ENCODE data around the gene OXTR.
A peak's percentile ranks its signal among the peaks of the same experiment; 100 is the strongest.

The OXTR gene

DNA sequence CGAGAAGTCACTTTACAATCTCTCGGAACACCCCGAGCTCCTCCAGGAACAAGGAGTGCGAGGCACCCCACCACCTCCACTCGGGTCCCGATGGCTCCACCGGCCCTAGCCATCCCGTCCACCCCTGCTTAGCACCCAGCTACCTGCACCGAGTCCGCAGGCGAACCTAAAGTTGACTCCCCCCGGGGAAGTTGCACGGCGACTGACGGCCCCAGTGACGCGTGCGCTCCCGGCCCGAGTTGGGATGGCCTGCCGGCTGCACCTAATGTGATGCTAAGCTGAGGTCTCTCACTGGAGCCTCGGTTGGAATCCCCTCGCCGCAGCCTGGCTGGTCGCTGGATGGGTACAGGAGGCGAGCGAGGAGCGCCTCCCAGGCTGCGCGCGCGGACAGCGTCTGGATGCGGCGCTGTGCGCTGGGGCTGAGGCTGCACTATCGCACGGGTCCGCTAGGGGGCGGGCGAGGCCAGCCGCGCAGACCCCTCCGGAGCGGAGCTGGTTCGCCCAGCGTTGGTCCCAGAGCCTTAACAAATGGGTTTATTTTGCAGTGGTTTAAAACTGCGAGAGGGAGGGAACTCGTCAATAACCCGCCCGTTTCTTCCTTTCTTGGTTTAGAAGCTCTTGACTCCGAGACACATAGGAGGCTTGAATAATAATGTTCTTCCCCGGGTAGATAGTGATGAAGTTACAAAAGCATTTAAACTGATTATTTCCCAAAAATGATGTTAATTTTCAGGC, at the start of gene OXTR:
OXTR (minus strand) TSS at position 526 of the 735 bp plus-strand sequence. CDS start 1,426 bp downstream, outside the sequence.
- peak; percentile 95 for DNase-seq (ENCODE audit: low spot score)

DNA sequence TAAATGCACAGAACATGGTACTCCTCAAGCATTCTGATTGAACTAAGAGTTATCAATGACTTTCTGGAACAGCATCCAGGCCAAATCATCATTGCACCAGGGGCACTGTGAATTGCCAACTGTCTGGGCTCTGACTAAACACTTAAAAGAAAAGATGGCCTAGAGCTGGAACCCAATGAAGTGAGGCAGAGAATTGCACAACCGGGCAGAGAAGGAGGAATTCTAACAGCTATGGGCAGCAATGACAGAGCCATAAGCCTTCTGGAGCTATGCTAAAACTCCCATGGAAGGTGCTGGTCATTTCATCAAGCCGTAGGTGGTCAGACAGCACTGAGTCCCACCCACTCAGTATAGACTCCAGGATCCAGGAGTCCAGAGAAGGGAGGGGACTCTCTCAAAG, 48.1 kb upstream of the OXTR start:
- DNase-seq (ENCODE audit: low spot score) = peak; percentile 23

DNA sequence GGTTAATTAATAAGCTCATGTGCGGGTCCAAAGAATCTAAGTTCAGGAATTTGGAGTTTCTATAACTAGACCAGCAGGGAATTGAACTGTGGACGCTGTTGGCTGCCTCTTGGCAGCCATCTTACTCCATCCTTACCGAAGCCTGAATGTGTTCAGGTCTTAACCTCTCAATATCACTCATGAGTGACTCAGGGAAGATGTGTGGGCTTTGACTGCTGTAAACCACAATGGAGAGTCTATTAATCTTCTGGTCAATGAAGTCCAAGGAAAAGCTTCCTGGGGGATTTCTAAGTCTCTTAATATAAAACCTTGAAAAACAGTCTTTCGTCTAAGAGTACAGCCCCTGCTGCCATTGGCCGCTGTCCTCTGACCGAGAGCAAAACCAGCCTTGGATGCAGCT, 46.7 kb upstream of the OXTR start:
- DNase-seq (ENCODE audit: low spot score) = no peak

DNA sequence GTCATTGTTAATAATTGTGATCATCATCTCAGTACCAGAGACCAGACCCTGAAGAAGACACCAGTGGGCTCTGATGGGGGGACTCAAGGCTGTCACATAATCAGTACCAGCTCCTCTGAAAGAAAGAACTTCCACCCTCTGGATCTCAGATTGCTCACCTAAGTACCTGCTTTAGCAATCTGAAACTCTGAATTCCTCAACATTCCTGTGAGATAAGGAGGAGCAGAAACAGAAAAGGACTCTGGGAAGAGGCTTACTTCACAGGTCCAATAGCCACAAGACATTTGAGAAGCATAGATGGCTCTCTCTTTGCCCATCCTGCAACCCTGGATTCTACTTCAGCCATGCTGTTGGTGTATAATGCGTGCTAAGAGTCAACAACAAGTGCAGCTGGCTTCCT, 44.0 kb upstream of the OXTR start:
- DNase-seq (ENCODE audit: low spot score) = no peak

DNA sequence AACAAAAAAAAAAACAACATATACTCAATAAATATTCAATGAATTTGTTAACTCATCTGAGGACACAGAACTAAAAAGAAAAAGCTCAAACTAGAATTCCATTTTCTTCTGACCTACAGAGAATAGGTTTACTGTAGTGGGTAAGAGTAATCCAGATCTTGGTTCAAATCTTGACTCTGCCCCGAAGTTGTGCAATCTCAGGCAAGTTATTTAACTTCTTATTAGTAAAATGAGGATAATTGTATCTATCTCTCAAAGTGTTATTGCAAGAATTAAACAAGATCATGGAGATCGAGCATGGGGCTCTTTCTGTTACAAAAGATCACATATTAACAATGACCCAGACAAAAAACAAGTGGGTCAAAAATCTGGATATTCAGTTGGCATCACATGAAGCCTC, 41.1 kb upstream of the OXTR start:
- DNase-seq (ENCODE audit: low spot score) = no peak

DNA sequence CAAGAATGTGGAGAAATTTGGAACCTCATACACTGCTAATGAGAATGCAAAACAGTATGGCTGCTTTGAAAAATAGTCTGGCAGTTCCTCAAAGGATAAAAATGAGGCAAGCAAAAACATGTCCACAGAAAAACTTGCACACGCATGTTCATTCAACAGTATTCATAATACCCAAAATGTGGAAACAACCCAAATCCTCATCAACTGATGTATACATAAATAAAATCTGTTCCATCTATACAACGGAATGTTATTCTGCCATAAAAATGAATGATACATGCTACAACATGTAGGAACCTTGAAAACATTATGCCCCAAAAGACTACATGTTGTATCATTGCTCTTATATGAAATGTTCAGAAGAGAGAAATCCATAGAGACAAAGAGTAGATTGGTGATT, 36.4 kb upstream of the OXTR start:
- DNase-seq (ENCODE audit: low spot score) = no peak

DNA sequence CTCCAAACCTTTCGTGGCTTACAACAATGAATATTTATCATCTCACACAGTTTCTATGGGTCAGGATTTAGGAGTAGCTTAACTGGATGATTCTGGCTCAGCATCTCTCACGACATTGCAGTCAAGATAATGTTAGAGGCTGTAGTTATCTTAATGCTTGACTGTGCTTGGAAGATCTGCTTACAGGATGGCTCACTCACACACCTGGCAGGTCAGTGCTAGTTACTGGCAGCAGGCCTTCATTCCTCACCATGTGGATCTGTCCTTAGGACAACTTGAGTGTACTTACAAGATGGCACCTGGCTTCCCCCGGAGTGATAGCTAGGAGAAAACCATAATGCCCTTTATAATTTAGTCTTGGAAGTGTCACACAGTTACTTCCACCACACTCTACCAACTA, 32.8 kb upstream of the OXTR start:
- DNase-seq (ENCODE audit: low spot score) = no peak

DNA sequence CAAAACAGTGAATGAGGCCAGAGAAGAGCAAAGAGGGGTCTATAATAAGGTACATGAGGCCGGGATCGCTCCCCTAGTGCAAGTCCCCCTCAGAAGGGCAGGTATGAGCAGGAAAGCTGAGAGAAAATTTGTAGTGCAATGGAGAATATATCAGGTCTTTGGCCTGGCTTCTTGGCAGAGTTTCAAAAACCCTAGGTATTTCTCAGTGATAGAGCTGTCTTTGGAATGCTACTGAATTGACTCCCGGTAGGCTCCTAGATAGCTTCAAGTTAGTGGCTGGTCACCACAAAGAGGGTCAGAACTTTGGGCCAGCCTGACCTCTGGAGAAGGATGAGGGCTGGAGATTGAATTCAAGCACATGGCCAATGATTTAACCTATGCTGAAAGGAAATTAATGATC, 30.6 kb upstream of the OXTR start:
- peak; percentile 1 for DNase-seq (ENCODE audit: low spot score)

DNA sequence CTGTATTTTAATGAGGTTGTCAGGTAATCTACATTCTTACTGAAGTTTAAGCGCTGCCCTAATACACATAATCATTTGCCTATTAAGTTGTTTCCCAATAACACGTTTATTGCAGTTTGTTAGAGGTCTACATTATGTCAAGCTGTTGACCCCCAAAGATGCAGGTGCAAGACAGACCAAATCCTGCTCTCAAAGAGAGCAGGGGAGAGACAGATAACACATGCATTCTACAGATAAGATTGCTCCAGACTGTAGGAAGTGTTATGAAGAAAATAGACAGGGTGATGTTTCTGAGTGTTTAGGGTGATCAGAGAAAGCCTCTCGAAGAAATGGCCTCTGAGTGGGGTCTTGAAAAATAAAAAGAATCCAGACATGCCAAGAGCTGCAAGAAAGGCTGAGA, 24.8 kb upstream of the OXTR start:
- no peak for DNase-seq (ENCODE audit: low spot score)

DNA sequence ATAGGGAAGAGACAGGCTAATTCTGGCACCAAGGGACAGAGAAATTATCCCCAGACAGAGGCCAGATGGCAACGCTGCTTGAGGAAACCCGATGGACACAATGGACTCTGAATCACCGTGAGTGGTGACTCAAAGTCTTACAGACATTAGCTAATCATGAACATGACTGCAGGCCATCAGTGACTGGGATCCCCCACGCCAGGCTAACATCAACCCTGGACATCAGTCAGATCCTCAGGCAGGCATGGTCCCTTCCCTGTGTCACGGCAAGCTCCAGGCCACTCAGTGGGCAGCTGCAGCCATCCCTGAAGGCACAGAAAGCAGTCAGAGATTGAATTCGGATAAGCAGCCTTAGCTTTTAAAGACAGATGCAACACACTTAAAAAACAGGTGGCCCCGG, 23.8 kb upstream of the OXTR start:
- DNase-seq (ENCODE audit: low spot score) = peak; percentile 89

DNA sequence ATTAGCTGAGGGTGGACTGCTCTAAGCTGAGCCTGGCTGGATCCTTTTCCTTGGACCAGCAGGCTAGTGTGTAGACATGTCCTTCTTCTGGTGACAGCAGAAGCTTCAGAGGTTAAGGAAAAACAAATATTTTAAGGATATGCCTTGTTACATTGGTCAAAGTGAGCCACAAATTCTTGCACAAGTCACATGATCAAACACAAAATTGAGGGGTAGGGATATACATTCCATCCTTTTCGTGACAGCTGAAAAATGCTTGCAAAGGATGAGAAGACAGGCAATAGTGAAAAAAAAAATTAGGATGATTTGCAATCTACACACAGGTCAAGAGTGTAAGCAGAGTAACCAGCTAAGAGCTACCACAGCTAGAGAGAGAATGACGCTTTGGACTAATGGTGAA, 21.1 kb upstream of the OXTR start:
- DNase-seq (ENCODE audit: low spot score) = no peak

DNA sequence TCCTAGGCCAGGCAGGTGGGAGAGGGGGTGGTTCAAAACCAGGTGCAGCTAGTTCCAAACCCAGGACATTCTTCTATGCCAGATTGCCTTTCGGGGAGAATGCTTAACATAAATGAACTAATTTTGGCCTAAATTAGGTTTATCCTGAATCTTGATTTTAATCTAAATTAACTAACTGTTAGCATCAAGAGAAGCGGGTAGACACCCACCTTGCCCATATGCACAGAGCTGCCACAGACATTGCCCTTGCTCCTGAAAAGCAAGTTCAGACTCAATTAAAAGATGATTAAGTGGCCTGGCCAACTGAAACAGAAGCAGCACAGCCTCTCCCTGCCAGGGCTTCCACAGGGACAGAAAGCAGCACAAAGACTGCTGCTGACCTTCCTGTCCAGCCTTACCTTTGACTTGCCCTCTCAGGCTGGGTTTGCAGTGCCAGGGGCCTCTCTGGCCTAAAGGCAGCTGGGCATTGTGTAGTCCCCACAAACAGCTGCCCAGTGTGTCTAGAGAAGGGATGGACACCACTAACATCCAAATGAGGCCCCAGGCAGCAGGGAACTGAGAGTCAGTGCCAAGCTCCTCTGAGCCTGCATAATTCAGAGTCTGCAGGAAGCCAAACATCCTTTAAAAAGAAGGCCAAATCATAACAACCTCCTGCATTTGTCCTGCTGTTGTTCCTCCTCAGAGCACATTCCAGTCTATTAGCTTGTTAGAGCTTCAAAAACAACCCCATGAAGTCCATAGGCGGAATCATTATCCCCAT, 15.4 kb upstream of the OXTR start:
- peak; percentile 26 for DNase-seq (ENCODE audit: low spot score)

DNA sequence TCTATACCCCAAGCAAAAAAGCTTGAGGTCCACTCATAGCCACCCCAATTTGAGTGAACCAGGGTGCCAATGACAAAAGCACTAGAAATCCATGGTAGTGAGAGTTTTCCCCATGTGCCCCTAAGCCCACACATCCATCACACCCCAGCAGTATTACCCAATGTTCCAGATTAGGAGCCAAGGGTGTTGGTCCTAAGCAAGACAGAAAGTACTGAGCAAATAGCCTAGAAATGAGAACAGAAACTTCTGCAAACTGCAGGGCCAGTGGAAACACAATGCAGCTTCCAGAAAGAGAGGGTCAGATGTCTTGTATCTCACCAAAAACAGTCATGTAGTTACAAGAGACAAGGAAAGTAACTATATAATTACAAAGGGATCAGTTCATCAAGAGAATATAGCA, 10.9 kb upstream of the OXTR start:
- DNase-seq (ENCODE audit: low spot score) = no peak

DNA sequence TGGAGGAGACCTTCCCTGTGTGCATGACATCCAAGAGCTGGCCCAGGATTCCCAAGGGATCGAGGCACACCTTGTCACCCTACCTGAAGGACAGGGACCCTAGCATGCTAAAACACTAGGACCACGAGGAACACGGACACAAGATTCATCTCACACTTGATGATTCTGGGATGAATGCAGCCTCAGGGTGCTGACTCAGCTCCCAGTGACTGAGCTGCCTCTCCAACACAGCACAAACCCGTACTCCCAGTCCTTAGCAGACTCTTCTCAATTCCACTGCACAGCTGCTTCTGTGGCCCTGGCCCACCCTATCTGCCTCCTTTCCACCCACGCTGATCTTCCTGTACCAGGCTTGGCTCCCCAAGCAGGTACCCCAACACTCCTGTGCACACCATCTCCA, 9.1 kb upstream of the OXTR start:
- no peak for DNase-seq (ENCODE audit: low spot score)

DNA sequence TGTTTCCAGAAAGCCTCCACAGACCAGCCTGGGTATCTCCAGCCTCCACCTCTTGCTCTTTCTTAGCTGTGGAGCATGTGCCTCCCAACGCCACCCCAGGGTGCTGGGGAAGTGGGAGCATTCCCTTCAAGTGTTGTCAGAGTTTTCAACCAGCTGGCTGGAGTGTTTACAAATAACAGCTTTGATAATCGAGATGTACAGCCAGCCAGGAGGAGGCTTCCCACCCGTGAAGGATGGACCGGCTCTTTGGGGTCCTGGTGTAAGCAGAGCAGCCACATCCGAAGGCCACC, 8.5 kb upstream of the OXTR start:
- no peak for DNase-seq (ENCODE audit: low spot score)

DNA sequence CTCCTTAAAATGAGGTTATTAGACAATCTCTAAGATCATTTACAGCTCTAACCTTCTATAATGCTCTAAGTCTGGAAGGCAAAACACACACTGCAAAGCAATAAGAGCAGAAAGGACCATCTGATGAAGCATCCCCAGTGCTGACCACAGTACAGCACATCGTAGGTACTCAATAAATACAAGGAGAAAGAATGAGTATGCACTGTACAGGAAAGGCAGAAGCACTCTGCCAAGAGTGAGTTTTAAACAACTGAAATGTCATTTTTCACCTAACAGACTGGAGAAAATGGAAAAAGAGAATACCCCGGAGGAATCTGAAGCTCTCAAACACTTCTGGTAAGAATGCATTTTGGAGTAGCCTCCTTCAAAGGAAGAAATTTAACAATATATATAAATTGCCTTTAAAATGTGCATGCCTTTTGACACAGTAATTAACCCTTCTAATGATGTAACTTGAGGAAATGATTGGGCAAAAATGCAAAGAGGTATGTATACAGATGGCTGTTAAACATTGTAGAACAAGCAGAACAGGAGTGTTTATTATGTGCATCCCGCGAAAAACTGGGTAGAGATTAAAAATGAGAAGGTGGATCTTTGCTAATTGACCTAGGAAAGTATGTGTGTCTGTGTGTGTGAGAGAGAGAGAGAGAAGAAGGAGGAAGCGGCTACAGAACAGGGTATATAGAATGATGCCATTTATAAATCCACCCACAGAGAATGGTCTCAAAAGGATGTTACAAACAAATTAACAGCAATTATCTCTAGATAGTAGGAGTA, 8.0 kb upstream of the OXTR start:
- DNase-seq (ENCODE audit: low spot score) = no peak

DNA sequence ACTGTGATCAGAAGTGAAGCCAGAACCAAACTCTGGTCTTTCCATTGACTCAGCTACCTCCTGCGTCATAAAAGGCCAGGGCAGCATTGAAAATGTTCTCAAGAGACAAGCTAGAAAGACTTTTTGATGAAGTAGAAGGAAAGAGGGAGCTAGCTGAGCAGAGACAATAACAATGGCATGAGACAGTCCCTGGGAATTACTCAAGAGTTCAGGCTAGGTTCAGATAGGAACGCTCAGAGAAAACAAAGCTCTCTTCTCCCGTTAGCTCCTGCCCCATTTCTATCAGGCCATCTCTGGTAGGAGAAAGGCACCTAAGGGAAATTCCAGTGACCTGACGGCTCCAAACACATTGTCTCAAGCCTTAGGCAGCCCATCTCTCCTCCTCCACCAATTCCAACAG, 7.0 kb upstream of the OXTR start:
- peak; percentile 63 for DNase-seq (ENCODE audit: low spot score)

DNA sequence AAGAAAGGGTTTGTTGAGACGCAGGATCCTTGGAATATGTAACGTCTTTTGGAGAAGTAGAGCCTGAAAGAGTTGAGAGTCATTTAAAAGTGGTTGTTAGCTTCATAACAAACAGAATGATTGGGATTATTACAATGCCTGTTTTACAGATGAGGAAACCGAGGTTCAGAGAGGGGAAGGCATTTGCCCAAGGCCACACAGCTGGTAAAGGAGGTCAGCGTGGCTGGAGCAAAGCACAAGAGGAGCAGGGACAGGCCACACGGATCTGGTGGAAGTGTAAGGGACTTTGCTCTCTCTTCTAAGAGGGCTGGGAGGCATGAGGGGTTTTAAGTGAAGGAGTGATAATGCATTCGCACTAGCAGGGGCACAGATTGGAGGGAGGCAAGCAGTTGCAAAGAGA, 6.2 kb upstream of the OXTR start:
- DNase-seq (ENCODE audit: low spot score) = no peak

DNA sequence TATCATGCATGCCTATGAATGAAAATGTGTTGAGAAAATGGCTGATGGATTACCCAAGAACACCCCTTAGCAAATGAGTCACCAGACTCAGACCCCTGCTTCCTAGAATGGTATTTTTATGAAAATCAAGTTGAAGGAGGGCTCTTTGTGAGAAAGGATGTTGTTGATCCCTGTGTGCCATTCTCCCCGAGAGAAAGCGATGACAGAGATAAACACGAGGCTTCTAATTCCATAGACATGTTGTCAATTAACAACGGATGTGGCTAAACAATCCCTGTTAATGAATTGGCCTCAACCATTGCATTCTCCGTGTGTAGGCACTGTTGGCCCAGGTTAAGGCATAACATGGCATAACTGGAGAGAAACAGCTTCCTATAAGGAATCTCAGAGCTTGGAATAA, 5.8 kb upstream of the OXTR start:
- DNase-seq (ENCODE audit: low spot score) = no peak

DNA sequence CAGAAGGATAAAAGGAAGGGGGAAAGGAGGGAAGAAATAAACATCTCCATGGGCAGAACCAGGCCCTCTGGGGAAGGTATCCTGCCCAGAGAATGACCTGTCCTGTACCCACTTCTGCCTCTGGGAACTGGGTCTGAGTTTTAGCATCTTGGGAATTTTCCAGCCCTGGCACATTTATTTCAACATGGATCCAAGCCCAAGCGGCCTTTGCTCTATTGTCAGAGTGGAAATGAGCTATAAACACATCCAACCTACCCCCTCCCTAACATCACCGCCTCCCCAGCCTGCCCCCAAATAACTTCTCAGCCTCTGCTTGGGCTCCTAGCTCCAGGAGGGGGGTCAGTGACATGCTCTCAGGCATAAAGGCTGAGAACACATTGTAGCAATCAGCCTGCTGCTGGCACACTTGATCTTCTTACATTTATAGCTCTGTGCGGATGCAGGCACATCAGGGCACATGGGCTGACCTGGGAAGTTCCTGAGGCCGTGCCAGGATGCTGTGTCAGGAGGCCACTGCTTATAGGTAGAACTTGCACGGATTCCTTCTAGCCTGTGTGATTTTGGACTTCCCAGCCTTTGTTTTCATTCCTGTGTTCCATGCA, 4.6 kb upstream of the OXTR start:
- peak; percentile 8 for DNase-seq (ENCODE audit: low spot score)

DNA sequence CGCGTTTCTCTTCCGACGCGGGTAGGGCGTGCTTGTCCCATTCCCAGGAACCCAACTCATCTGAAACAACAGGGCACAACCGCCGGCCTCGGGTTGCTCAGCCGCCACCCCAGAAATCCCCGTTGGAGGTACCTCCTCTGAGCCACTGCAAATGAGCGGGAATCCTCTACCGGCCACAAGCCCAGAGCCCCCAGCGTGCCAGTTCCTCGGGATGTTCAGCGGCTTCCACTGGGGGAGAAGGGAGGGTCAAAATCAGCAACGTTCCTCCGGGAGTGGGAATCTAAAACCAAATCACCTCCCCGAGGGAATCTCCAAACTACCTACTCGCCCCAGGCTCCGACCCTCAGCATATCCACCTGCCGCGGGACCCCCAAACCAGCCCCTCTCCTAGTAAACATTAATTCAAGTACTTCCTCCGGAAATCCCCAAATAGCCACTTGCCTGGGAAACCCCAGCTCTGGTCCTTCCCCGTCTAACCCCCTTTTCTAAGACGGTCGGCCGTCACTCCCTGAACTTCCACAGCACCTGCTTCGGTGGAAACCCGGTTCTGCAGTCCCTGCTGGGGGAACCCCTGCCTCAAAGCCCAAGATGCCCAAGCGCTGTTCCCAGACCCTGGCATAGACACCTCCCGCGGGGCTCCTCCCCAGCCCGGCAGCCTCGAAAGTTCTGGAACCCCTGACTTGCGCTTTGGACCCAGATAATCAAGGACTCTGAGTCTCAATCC, 887 bp downstream of the OXTR start:
- DNase-seq (ENCODE audit: low spot score) = no peak
